HepG2 (cell line): ENCODE measurements around the gene FBRSL1. TPM values are rescaled to one million over a fixed set of nuclear protein-coding genes. Genes with fewer than 3 reads are reported as not detected.

Experiments used
- ATAC-seq: fragments of 200-7000 bp; cut with Tn5 transposase; 3 replicates; pipeline ENCODE4 v1.9.1; 2020; ENCODE audit warnings: mild to moderate bottlenecking, moderate library complexity
- BruUV-seq: library from RNA; stranded (reverse); fragments of 400-500 nt; replicated peaks from 2 replicates; lab custom pipeline; 2021; lab: Mats Ljungman, UMichigan
- CTCF ChIA-PET: fragments of 300-600 bp; formaldehyde crosslinking; extraction: SDS; loops from one replicate; lab custom pipeline; 2021; ENCODE audit warnings: low total read pairs, inconsistent platforms, low intra/inter-chr PET ratio; lab: Yijun Ruan, JAX
- POLR2A ChIA-PET: fragments of 350-600 bp; sonication (Branson Sonifier 250); formaldehyde crosslinking; loops from one replicate; lab custom pipeline; 2020; ENCODE audit warnings: antibody characterized with exemption, inconsistent platforms; lab: Yijun Ruan, JAX
- DNase-seq: peaks from one replicate; pipeline ENCODE4 v3.0.0-alpha.2; 2015; ENCODE audit warnings: low spot score
- FAIRE-seq: peaks from 3 replicates; lab custom pipeline; 2011; peaks lifted over from hg19 to GRCh38; lab: Jason Lieb, UNC
- H2AFZ ChIP-seq: one replicate; pipeline ENCODE4 v1.6.1; 2011; ENCODE audit warnings: low read length, inconsistent platforms
- H3K27ac ChIP-seq: fragments of 300-600 bp; 3 replicates; pipeline ENCODE4 v1.8.0; 2011; ENCODE audit warnings: mixed run types, mild to moderate bottlenecking, mixed read lengths, low read length, inconsistent platforms; ENCODE audit not compliant: insufficient read depth; ENCODE audit errors: extremely low read length
- H3K27me3 ChIP-seq, 2 experiments: fragments of 200-600 bp in 1 of 2; 2 replicates in 1 of 2; 3 replicates in 1 of 2; pipeline versions ENCODE4 v1.6.0 to v1.8.0; 2011; ENCODE audit warnings: low read length in 2 of 2, mild to moderate bottlenecking in 2 of 2, moderate library complexity in 2 of 2, inconsistent platforms in 1 of 2; ENCODE audit not compliant: insufficient read depth in 2 of 2, control insufficient read depth in 1 of 2
- H3K36me3 ChIP-seq, 2 experiments: fragments of 200-600 bp in 1 of 2; replicated peaks in 1 of 2; 2 replicates in 1 of 2; 3 replicates in 1 of 2; pipeline versions ENCODE4 v1.5.1 to v1.8.0; 2011; ENCODE audit warnings: low read length in 2 of 2, inconsistent platforms in 1 of 2; ENCODE audit not compliant: insufficient read depth in 2 of 2, control insufficient read depth in 1 of 2
- H3K4me1 ChIP-seq: 2 replicates; pipeline ENCODE4 v1.5.1; 2012; ENCODE audit warnings: low read length, inconsistent platforms; ENCODE audit not compliant: insufficient read depth
- H3K4me2 ChIP-seq: 2 replicates; pipeline ENCODE4 v1.6.0; 2011; ENCODE audit warnings: low read depth, low read length, inconsistent platforms
- H3K4me3 ChIP-seq, 3 experiments: fragments of 200-600 bp in 1 of 3; sonication (generic), shearing (Covaris generic) in 1 of 3; replicated peaks in 1 of 3; 2 replicates each; pipeline ENCODE4 v1.5.1; 2011 to 2016; ENCODE audit warnings: low read length in 3 of 3, inconsistent platforms in 2 of 3, low read depth in 2 of 3, mild to moderate bottlenecking in 2 of 3, control low read depth in 1 of 3, mixed read lengths in 1 of 3; ENCODE audit not compliant: insufficient read depth in 1 of 3
- H3K79me2 ChIP-seq: one replicate; pipeline ENCODE4 v1.6.1; 2011; ENCODE audit warnings: low read length, inconsistent platforms; ENCODE audit not compliant: insufficient read depth
- H3K9ac ChIP-seq: 2 replicates; pipeline ENCODE4 v1.6.0; 2011; ENCODE audit warnings: mild to moderate bottlenecking, low read depth, low read length, inconsistent platforms; ENCODE audit not compliant: insufficient read depth
- H3K9me3 ChIP-seq: 2 replicates; pipeline ENCODE4 v1.5.1; 2012; ENCODE audit warnings: mild to moderate bottlenecking, low read length
- H4K20me1 ChIP-seq: 2 replicates; pipeline ENCODE4 v1.6.0; 2011; ENCODE audit warnings: inconsistent platforms, mild to moderate bottlenecking, low read length, moderate library complexity; ENCODE audit not compliant: insufficient read depth
- CREB3 ChIP-seq: sonication (generic); formaldehyde crosslinking; IDR thresholded peaks from 2 replicates; pipeline ENCODE4 v1.5.0; 2020; ENCODE audit warnings: missing genetic modification reagents
- KIAA2018 ChIP-seq: sonication (generic); formaldehyde crosslinking; IDR thresholded peaks from 2 replicates; pipeline ENCODE4 v1.5.0; 2020; ENCODE audit warnings: mild to moderate bottlenecking, missing genetic modification reagents, borderline replicate concordance
- RFXAP ChIP-seq: sonication (generic); formaldehyde crosslinking; IDR thresholded peaks from 2 replicates; pipeline ENCODE4 v1.4.0; 2020; ENCODE audit warnings: missing genetic modification reagents, borderline replicate concordance
- ZNF263 ChIP-seq: sonication (generic); formaldehyde crosslinking; IDR thresholded peaks from 2 replicates; pipeline ENCODE4 v1.4.0; 2020; ENCODE audit warnings: missing genetic modification reagents
- ZNF747 ChIP-seq: sonication (generic); formaldehyde crosslinking; IDR thresholded peaks from 2 replicates; pipeline ENCODE4 v1.8.1; 2023; ENCODE audit warnings: missing genetic modification reagents, mild to moderate bottlenecking, borderline replicate concordance
- WGBS: methylation state at CpG from one replicate; pipeline ENCODE4 v1.1.6; 2017; ENCODE audit warnings: low lambda C conversion rate; 5-methylcytosine and 5-hydroxymethylcytosine counted together
- in situ Hi-C: cut with HindIII; loops from 2 replicates; pipeline ENCODE4 v1.10.0; 2017; ENCODE audit warnings: low pct_unique_long_range_greater_than_20kb; ENCODE audit not compliant: extremely low pct_ligation_motif_present
- intact Hi-C: fragments of 100-400 bp; cut with micrococcal nuclease; formaldehyde crosslinking; loops from one replicate; pipeline ENCODE4 v1.10.0; 2022; ENCODE audit not compliant: unreplicated experiment
- polyA plus RNA-seq, 8 experiments: library from polyadenylated mRNA; depleted of rRNA in 3 of 8; stranded (reverse) in 7 of 8; unstranded in 1 of 8; fragments of >200 nt; fragmentation: Illumina TruSeq in 4 of 8; extraction: Trizol in 4 of 8; gene quantifications; 2 replicates each; pipeline versions ENCODE4 v1.2.1 to v1.2.3, GENCODE V29; 2011 to 2016; ENCODE audit warnings: low read depth in 4 of 8, missing spikeins in 1 of 8, mixed read lengths in 1 of 8; ENCODE audit not compliant: insufficient read depth in 1 of 8
- total RNA-seq, 5 experiments: library from RNA; depleted of rRNA; stranded (reverse); fragments of >200 nt; fragmentation: Illumina TruSeq; extraction: Trizol; gene quantifications; 2 replicates each; pipeline ENCODE4 v1.2.3, GENCODE V29; 2016; ENCODE audit warnings: low read depth in 1 of 5

FBRSL1 gene
- total and polyA plus RNA-seq, 2 of the 13 experiments (the other 11 are each of a cell fraction or from before 2014, with no cell fraction given), result 3.6 to 7.9 TPM

- TF ChIP-seq KIAA2018 (CRISPR knock-in tag), result no peak
- no peak for TF ChIP-seq RFXAP
Measured at GRCh38 chr12:132486576-132486975, 3.4 kb upstream of the FBRSL1 start (continued).

DNA sequence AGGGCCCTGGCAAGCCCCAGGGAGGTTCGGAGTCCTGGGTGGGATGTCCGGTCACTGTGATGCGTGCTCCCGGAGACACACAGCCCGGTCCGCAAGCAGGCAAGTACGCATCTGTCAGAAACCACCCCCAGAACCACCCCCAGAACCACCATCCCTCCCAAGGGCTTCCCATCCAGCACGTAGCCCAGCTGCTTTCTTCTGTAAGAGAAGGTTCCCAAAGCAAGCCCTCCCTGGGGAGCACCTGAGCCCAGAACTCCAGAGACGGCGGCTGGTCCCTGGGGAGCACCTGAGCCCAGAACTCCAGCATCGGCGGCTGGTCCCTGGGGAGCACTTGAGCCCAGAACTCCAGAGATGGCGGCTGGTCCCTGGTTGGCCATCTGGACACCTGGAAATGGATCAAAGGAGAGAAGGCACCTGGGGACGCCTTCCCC is 2.6 kb upstream of the FBRSL1 start:
- no peak overlapping the region for H3K27ac ChIP-seq
- FAIRE-seq (no peak), ATAC-seq (no peak), DNase-seq (no peak)
- H3K27me3 ChIP-seq, result peaks cover 25 to 67% of the 10 kb centered on the region in 2 experiments
- peaks cover 27% of the 10 kb centered on the region for H3K4me1 ChIP-seq
- 66% methylated on average over 9 of the region's 14 CpGs for WGBS
- no peak overlapping the region for H3K4me2 ChIP-seq
- CTCF ChIA-PET, result no interaction called here
- H3K79me2 ChIP-seq, result peaks cover 17% of the 10 kb centered on the region
- BruUV-seq, result no TSS peak
- no peaks in the 10 kb centered on the region for H3K9me3 ChIP-seq
- peaks cover 17% of the 10 kb centered on the region for H4K20me1 ChIP-seq
- H3K36me3 ChIP-seq, result peaks cover 0 to 1% of the 10 kb centered on the region in 2 experiments; a peak in 1 of 5 replicates
- in situ Hi-C loops, result no loop called here
- no peak overlapping the region for H3K9ac ChIP-seq
- POLR2A ChIA-PET, result no interaction called here
- TF ChIP-seq ZNF263 (CRISPR knock-in tag) (peak; percentile 78), CREB3 (CRISPR knock-in tag) (no peak), ZNF747 (CRISPR knock-in tag) (no peak)
- no peak overlapping the region for H3K4me3 ChIP-seq
- no peak overlapping the region for H2AFZ ChIP-seq
- intact Hi-C loops, result no loop called here
